ENCODE measurements around the gene JOSD1. TPM values are rescaled to one million over a fixed set of nuclear protein-coding genes. Genes with fewer than 3 reads are reported as not detected.

JOSD1 gene
- total RNA-seq, 1 donor = 86.1 TPM

- Histone ChIP-seq H3K79me2 (ENCODE audit: insufficient read depth, low read length) (no peaks in the 10 kb centered on the region), H3K4me1 (ENCODE audit: insufficient read depth, low read length) (no peaks in the 10 kb centered on the region), H3K4me2 (ENCODE audit: insufficient read depth, low read length) (no peak overlapping the region), H3K9me3 (ENCODE audit: low read depth, low read length) (no peaks in the 10 kb centered on the region), H3K27me3 (ENCODE audit: insufficient read depth, low read length) (no peaks in the 10 kb centered on the region), H3K4me3 (ENCODE audit: insufficient read depth, low read length) (no peak overlapping the region), H2AFZ (ENCODE audit: low read length) (no peak overlapping the region), H3K36me3 (ENCODE audit: insufficient read depth, low read length) (peaks cover 79% of the 10 kb centered on the region), H4K20me1 (ENCODE audit: insufficient read depth, low read length) (peaks cover 4% of the 10 kb centered on the region), H3K27ac (ENCODE audit: low read depth, low read length) (no peak overlapping the region)
- DNase-seq (ENCODE audit: insufficient read length, low spot score, missing footprints) = no peak
- no peak for TF ChIP-seq CTCF (IDR thresholded peaks at IDR 0.05; ENCODE audit: extremely low read depth, low read depth, low read length)
These were observed 29.7 kb upstream of the JOSD1 start for GRCh38 chr22:38730411-38730871.

- Histone ChIP-seq H3K36me3 (ENCODE audit: insufficient read depth, low read length) (peaks cover 81% of the 10 kb centered on the region), H3K9me3 (ENCODE audit: low read depth, low read length) (no peaks in the 10 kb centered on the region), H3K79me2 (ENCODE audit: insufficient read depth, low read length) (no peaks in the 10 kb centered on the region), H3K4me2 (ENCODE audit: insufficient read depth, low read length) (no peak overlapping the region), H3K4me3 (ENCODE audit: insufficient read depth, low read length) (no peak overlapping the region), H3K27ac (ENCODE audit: low read depth, low read length) (no peak overlapping the region), H3K4me1 (ENCODE audit: insufficient read depth, low read length) (no peaks in the 10 kb centered on the region), H3K27me3 (ENCODE audit: insufficient read depth, low read length) (no peaks in the 10 kb centered on the region), H4K20me1 (ENCODE audit: insufficient read depth, low read length) (peaks cover 8% of the 10 kb centered on the region), H2AFZ (ENCODE audit: low read length) (no peak overlapping the region)
- TF ChIP-seq CTCF (IDR thresholded peaks at IDR 0.05; ENCODE audit: extremely low read depth, low read depth, low read length) = no peak
- DNase-seq (ENCODE audit: insufficient read length, low spot score, missing footprints) = peak; percentile 54
These were observed 29.2 kb upstream of the JOSD1 start for GRCh38 chr22:38729946-38730345.

- H3K9me3 ChIP-seq (ENCODE audit: low read depth, low read length) = no peaks in the 10 kb centered on the region
- H2AFZ ChIP-seq (ENCODE audit: low read length) = no peak overlapping the region
- H3K36me3 ChIP-seq (ENCODE audit: insufficient read depth, low read length) = peaks cover 86% of the 10 kb centered on the region
- no peak overlapping the region for H3K4me3 ChIP-seq (ENCODE audit: insufficient read depth, low read length)
- no peaks in the 10 kb centered on the region for H3K4me1 ChIP-seq (ENCODE audit: insufficient read depth, low read length)
- H3K27me3 ChIP-seq (ENCODE audit: insufficient read depth, low read length) = no peaks in the 10 kb centered on the region
- H3K4me2 ChIP-seq (ENCODE audit: insufficient read depth, low read length) = no peak overlapping the region
- H3K27ac ChIP-seq (ENCODE audit: low read depth, low read length) = no peak overlapping the region
- no peaks in the 10 kb centered on the region for H3K79me2 ChIP-seq (ENCODE audit: insufficient read depth, low read length)
- TF ChIP-seq CTCF (IDR thresholded peaks at IDR 0.05; ENCODE audit: extremely low read depth, low read depth, low read length) = no peak
- peaks cover 16% of the 10 kb centered on the region for H4K20me1 ChIP-seq (ENCODE audit: insufficient read depth, low read length)
- peak; percentile 78 for DNase-seq (ENCODE audit: insufficient read length, low spot score, missing footprints)
These were observed 28.4 kb upstream of the JOSD1 start for GRCh38 chr22:38728871-38729796.

All from osteoblast (primary cell).